ENCODE results near the gene MAPK7.

DNA sequence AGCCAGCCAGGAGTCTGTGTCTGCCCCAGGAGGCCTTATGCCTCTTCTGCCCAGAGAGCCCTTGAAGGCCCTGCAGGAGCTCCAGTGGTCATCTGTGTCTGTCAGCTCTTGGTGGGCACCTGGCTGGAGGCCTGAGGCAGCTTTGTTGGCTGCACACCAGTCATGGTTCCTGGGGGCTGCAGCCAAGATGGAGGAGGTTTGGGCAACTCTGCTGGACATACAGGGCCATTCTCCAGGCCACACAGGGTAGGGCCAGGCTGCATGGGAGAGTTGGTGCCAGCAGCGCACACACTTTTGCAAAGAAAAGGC, 45.2 kb upstream of the MAPK7 start:
- TF ChIP-seq, protein P1, sequence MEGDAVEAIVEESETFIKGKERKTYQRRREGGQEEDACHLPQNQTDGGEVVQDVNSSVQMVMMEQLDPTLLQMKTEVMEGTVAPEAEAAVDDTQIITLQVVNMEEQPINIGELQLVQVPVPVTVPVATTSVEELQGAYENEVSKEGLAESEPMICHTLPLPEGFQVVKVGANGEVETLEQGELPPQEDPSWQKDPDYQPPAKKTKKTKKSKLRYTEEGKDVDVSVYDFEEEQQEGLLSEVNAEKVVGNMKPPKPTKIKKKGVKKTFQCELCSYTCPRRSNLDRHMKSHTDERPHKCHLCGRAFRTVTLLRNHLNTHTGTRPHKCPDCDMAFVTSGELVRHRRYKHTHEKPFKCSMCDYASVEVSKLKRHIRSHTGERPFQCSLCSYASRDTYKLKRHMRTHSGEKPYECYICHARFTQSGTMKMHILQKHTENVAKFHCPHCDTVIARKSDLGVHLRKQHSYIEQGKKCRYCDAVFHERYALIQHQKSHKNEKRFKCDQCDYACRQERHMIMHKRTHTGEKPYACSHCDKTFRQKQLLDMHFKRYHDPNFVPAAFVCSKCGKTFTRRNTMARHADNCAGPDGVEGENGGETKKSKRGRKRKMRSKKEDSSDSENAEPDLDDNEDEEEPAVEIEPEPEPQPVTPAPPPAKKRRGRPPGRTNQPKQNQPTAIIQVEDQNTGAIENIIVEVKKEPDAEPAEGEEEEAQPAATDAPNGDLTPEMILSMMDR (IDR thresholded peaks at IDR 0.05) = no peak
- no peak for TF ChIP-seq POLR2A (IDR thresholded peaks at IDR 0.05)
- no peak for TF ChIP-seq EP300 (IDR thresholded peaks at IDR 0.05)
